PC-3 (cell line): ENCODE data around the gene MGMT.

ENCODE experiments used
- CTCF ChIP-seq: fragments of 300-600 bp; sonication (generic); conservative IDR thresholded peaks from 2 replicates; pipeline ENCODE4 v1.5.1; 2017; ENCODE audit warnings: antibody characterized with exemption, low read depth, mild to moderate bottlenecking, low read length
- EZH2phosphoT487 ChIP-seq: fragments of 300-600 bp; sonication (generic); IDR thresholded peaks from 2 replicates; pipeline ENCODE4 v1.6.1; 2018; ENCODE audit warnings: mild to moderate bottlenecking, antibody characterized with exemption, low read length, borderline replicate concordance

GRCh38 chr10:129662426-129662825, 195.4 kb downstream of the MGMT start:
- no peak for TF ChIP-seq CTCF
- TF ChIP-seq EZH2phosphoT487, result no peak
